Activated B cell treated with CpG ODN at 0.5 μM for 24 hours (primary cell): ENCODE results near the gene HAUS1. TPM values are rescaled to one million over a fixed set of nuclear protein-coding genes. Genes with fewer than 3 reads are reported as not detected.

Source experiments
- ATAC-seq: fragments of 200-7000 bp; cut with Tn5 transposase; one replicate; pipeline ENCODE4 v1.10.0; 2021; ENCODE audit warnings: low read depth, mild to moderate bottlenecking, moderate library complexity
- CTCF ChIA-PET: fragments of 350-600 bp; sonication (Branson Sonifier 250); formaldehyde crosslinking; loops from one replicate; lab custom pipeline; 2021; ENCODE audit warnings: antibody characterized with exemption; lab: Charles Lee
- POLR2A ChIA-PET: fragments of 350-600 bp; sonication (Branson Sonifier 250); formaldehyde crosslinking; loops from one replicate; lab custom pipeline; 2021; ENCODE audit warnings: antibody characterized with exemption; lab: Charles Lee
- DNase-seq: peaks from one replicate; pipeline ENCODE4 v3.0.0; 2022
- H3K27ac Mint-ChIP-seq: one replicate; pipeline ENCODE4 v1.8.0; 2020; ENCODE audit warnings: mixed read lengths
- H3K27me3 Mint-ChIP-seq: one replicate; pipeline ENCODE4 v1.8.0; 2021; ENCODE audit warnings: mixed read lengths
- H3K36me3 Mint-ChIP-seq: one replicate; pipeline ENCODE4 v1.8.0; 2021; ENCODE audit warnings: low read depth, mixed read lengths
- H3K4me1 Mint-ChIP-seq: one replicate; pipeline ENCODE4 v1.8.0; 2021; ENCODE audit warnings: mixed read lengths
- H3K4me3 Mint-ChIP-seq: one replicate; pipeline ENCODE4 v1.8.0; 2020; ENCODE audit warnings: mild to moderate bottlenecking, mixed read lengths
- H3K9me3 Mint-ChIP-seq: one replicate; pipeline ENCODE4 v1.8.0; 2020; ENCODE audit warnings: mixed read lengths
- intact Hi-C: fragments of 100-400 bp; cut with micrococcal nuclease; formaldehyde crosslinking; loops from one replicate; pipeline ENCODE4 v1.15.1; 2024
- total RNA-seq: library from RNA; stranded (reverse); gene quantifications from 2 replicates; pipeline ENCODE4 v1.2.3, GENCODE V29; 2022
- TF ChIP-seq, protein P1 (sequence below): fragments of 200-600 bp; IDR thresholded peaks from one replicate; pipeline ENCODE4 v1.8.0; 2022; ENCODE audit warnings: antibody characterized with exemption, mild to moderate bottlenecking

HAUS1 gene
- total RNA-seq, 1 donor from 2014 or later = 34.6 TPM

DNA sequence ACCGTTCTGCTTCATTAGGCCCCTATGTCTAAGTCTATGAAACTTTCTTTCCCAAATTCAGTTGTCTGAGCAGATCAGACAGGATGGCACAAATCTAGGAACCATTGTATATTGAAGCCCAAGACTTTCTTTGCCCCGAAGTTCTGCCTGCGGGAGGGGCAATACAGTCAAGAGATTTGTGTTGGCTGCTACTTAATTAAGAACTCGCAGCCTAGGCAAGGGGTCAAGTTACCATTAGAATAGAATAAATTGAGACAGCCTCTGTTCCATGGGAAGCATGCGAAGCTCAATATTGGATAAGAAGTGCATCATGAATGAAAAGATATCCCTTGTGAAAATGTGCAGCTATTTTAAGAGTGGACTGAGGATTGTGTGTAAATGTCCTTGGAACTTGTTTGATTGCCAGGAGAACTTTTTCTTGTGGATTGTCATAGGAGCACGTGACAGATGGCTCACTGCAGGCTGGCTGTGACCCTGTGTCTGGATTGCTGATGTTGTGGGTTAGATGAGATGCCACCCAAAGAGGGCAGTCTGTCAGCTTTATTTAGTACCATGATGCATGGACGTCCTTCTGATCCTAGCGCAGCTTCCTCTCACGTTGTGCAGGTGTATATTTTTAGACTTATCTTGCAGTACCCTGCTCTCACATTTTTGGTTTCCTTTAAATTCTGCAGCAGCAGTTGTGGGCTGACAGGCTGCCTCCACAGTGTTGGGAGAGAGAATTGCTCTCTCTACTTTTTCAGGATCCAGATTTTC lies 30.9 kb downstream of the HAUS1 start:
- POLR2A ChIA-PET = no interaction called here
- Mint-ChIP-seq H3K36me3 (peaks cover 13% of the 10 kb centered on the region), H3K27ac (no peak overlapping the region), H3K9me3 (no peaks in the 10 kb centered on the region), H3K4me1 (no peaks in the 10 kb centered on the region), H3K4me3 (no peak overlapping the region), H3K27me3 (no peaks in the 10 kb centered on the region)
- no peak for ATAC-seq
- CTCF ChIA-PET = interaction anchor here (1.5 kb wide), 1 partner anchor 523 kb away, joined by 4 read pairs; no protein-coding TSS in a partner anchor
- intact Hi-C loops = no loop called here
- TF ChIP-seq, protein P1, sequence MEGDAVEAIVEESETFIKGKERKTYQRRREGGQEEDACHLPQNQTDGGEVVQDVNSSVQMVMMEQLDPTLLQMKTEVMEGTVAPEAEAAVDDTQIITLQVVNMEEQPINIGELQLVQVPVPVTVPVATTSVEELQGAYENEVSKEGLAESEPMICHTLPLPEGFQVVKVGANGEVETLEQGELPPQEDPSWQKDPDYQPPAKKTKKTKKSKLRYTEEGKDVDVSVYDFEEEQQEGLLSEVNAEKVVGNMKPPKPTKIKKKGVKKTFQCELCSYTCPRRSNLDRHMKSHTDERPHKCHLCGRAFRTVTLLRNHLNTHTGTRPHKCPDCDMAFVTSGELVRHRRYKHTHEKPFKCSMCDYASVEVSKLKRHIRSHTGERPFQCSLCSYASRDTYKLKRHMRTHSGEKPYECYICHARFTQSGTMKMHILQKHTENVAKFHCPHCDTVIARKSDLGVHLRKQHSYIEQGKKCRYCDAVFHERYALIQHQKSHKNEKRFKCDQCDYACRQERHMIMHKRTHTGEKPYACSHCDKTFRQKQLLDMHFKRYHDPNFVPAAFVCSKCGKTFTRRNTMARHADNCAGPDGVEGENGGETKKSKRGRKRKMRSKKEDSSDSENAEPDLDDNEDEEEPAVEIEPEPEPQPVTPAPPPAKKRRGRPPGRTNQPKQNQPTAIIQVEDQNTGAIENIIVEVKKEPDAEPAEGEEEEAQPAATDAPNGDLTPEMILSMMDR = no peak
- DNase-seq = no peak

DNA sequence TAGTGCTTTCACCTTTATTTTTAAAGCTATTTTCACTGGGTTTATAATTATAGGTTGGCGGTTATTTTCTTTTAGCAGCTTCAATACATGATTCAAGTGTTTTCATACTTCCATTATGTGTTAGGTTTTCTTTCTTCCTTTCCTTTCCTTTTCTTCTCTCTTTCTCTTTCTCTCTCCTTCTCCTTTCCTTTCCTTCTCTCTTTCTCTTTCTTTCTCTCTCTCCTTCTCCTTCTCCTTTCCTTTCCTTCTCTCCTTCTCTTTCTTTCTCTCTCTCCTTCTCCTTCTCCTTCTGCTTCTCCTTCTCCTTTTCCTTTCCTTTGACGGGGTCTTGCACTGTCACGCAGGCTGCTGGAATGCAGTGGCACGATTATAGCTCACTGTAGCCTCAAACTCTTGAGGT lies 36.0 kb downstream of the HAUS1 start:
- TF ChIP-seq, protein P1 = no peak
- Mint-ChIP-seq H3K4me3 (no peak overlapping the region), H3K4me1 (no peaks in the 10 kb centered on the region), H3K9me3 (no peaks in the 10 kb centered on the region), H3K27ac (no peak overlapping the region), H3K27me3 (no peaks in the 10 kb centered on the region), H3K36me3 (peaks cover 3% of the 10 kb centered on the region)
- POLR2A ChIA-PET = no interaction called here
- CTCF ChIA-PET = interaction anchor here (1.0 to 1.7 kb wide), 2 partner anchors 9 to 518 kb away, joined by 4 to 5 read pairs; no protein-coding TSS in a partner anchor
- no peak for DNase-seq
- ATAC-seq = no peak
- intact Hi-C loops = no loop called here

DNA sequence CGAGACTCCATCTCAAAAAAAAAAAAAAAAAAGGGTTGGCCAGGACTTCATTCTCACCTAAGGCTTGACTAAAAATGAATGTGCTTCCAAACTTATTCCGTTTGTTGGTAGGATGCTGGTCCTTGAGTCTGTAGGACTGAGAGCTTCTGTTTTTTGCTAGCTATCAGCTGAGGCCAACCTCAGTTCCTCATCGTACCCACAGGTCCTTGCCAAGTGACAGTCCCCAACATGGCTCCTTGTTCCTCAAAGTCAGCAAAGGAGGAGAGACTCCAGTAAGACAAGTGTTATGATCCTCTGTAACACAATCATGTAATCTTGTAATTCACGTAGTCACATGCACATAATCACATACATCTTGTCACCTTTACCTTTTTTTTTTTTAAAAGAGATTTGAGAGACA lies 37.0 kb downstream of the HAUS1 start:
- DNase-seq (no peak), ATAC-seq (no peak)
- H3K4me1 Mint-ChIP-seq = no peaks in the 10 kb centered on the region
- no peak overlapping the region for H3K27ac Mint-ChIP-seq
- H3K4me3 Mint-ChIP-seq = no peak overlapping the region
- H3K36me3 Mint-ChIP-seq = peaks cover 5% of the 10 kb centered on the region
- no peaks in the 10 kb centered on the region for H3K27me3 Mint-ChIP-seq
- CTCF ChIA-PET = interaction anchor here (1.0 to 1.1 kb wide), 2 partner anchors 35 to 517 kb away, joined by 3 to 4 read pairs; no protein-coding TSS in a partner anchor
- TF ChIP-seq, protein P1 = no peak
- H3K9me3 Mint-ChIP-seq = no peaks in the 10 kb centered on the region
- POLR2A ChIA-PET = no interaction called here
- intact Hi-C loops = no loop called here

DNA sequence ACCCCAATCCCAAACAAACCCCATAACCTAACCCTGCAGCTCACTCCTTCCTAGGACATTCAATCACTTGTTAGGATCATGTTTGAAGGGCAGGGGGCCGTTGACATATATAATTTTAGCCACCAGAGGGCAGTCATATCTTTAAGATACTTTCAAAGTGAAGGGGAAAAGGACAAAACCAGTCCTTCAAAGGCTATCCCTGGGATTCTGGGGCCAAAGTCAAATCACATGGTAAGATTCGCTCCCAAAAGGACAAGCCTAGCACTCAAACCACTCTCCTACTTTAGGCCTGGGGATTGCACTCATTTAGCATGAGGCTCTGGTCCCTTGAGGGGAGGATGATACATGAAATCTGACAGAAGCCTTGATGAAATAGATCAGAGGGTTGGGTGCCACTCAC lies 44.6 kb downstream of the HAUS1 start:
- ChIA-PET POLR2A (no interaction called here), CTCF (interaction anchor here (0.8 to 10.0 kb wide), 8 partner anchors 10 to 511 kb away, joined by 3 to 126 read pairs (median 4); partner anchors contain the start of gene LOXHD1)
- ATAC-seq = no peak
- Mint-ChIP-seq H3K36me3 (peaks cover 2% of the 10 kb centered on the region), H3K9me3 (no peaks in the 10 kb centered on the region), H3K4me1 (no peaks in the 10 kb centered on the region), H3K27ac (no peak overlapping the region), H3K4me3 (no peak overlapping the region), H3K27me3 (no peaks in the 10 kb centered on the region)
- TF ChIP-seq, protein P1 = peak; percentile 59
- intact Hi-C loops = loop anchor here (1.0 kb wide), 5 partner anchors 24 to 509 kb away; no protein-coding TSS in a partner anchor
- DNase-seq = no peak

DNA sequence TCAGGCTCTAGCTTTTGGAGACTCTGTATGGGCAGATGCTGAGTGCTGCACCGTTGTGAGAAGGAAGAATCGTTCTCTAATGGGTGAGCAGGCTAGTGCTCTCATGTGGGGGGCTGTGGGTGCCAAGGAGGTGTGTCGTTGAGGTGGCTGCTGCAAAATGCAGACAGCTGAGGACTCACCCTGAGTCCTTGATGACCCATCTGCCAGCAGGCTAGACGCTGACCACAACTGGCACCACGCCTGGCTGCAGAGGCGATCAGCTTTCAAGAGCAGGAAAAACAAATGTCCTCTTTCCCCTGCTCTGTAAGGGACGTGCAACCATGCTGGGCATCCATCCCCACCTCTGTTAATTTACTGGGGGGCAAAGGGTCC lies 48.2 kb downstream of the HAUS1 start:
- Mint-ChIP-seq H3K4me1 (peaks cover 14% of the 10 kb centered on the region), H3K9me3 (no peaks in the 10 kb centered on the region), H3K4me3 (no peak overlapping the region), H3K36me3 (no peaks in the 10 kb centered on the region), H3K27me3 (no peaks in the 10 kb centered on the region), H3K27ac (no peak overlapping the region)
- intact Hi-C loops = no loop called here
- ChIA-PET POLR2A (no interaction called here), CTCF (interaction anchor here (10.0 kb wide), 1 partner anchor 507 kb away, joined by 126 read pairs; the partner anchor contains the start of gene LOXHD1)
- TF ChIP-seq, protein P1 = no peak
- no peak for ATAC-seq
- no peak for DNase-seq
